OCI-LY7 (cell line): ENCODE results near the gene MON1A. TPM values are rescaled to one million over a fixed set of nuclear protein-coding genes. Genes with fewer than 3 reads are reported as not detected.

Experiments used
- BruUV-seq: library from RNA; stranded (reverse); fragments of 400-500 nt; replicated peaks from 2 replicates; lab custom pipeline; 2021; lab: Mats Ljungman, UMichigan
- CTCF ChIA-PET: fragments of 300-600 bp; sonication (Branson Sonifier 250); formaldehyde crosslinking; loops from one replicate; lab custom pipeline; 2022; ENCODE audit warnings: antibody characterized with exemption; ENCODE audit not compliant: unreplicated experiment; lab: Charles Lee
- POLR2A ChIA-PET: fragments of 300-600 bp; sonication (Branson Sonifier 250); formaldehyde crosslinking; loops from one replicate; lab custom pipeline; 2022; ENCODE audit warnings: antibody characterized with exemption; lab: Charles Lee
- DNase-seq: peaks from one replicate; pipeline ENCODE4 v3.0.0-alpha.2; 2015; ENCODE audit warnings: low spot score
- H2AFZ ChIP-seq: fragments of 200-600 bp; sonication (generic), shearing (Covaris generic); 2 replicates; pipeline ENCODE4 v1.6.1; 2014; ENCODE audit warnings: mild to moderate bottlenecking, antibody characterized with exemption, low read length, moderate library complexity
- H3K27ac ChIP-seq: fragments of 200-600 bp; sonication (generic); 2 replicates; pipeline ENCODE4 v1.5.1; 2014; ENCODE audit warnings: mixed run types, low read depth, mild to moderate bottlenecking, moderate library complexity, low read length, inconsistent platforms; ENCODE audit not compliant: poor library complexity, severe bottlenecking
- H3K36me3 ChIP-seq: fragments of 200-600 bp; sonication (generic); 2 replicates; pipeline ENCODE4 v1.6.1; 2014; ENCODE audit warnings: mild to moderate bottlenecking, antibody characterized with exemption, low read length, moderate library complexity, mixed read lengths; ENCODE audit not compliant: insufficient read depth
- H3K4me1 ChIP-seq: fragments of 200-600 bp; sonication (generic); 2 replicates; pipeline ENCODE4 v1.5.1; 2014; ENCODE audit warnings: mild to moderate bottlenecking, low read length; ENCODE audit not compliant: insufficient read depth, poor library complexity, severe bottlenecking
- H3K4me2 ChIP-seq: fragments of 200-600 bp; sonication (generic); 2 replicates; pipeline ENCODE4 v1.6.1; 2014; ENCODE audit warnings: mild to moderate bottlenecking, low read length
- H3K4me3 ChIP-seq: fragments of 200-600 bp; sonication (generic); 2 replicates; pipeline ENCODE4 v1.5.1; 2014; ENCODE audit warnings: mild to moderate bottlenecking, low read depth, low read length; ENCODE audit not compliant: poor library complexity, severe bottlenecking
- H3K79me2 ChIP-seq: fragments of 200-600 bp; sonication (generic); 2 replicates; pipeline ENCODE4 v1.6.1; 2016; ENCODE audit warnings: low read depth, mild to moderate bottlenecking, low read length, moderate library complexity, mixed read lengths; ENCODE audit not compliant: insufficient read depth
- H3K9me2 ChIP-seq: fragments of 200-600 bp; sonication (generic); 2 replicates; pipeline ENCODE4 v1.6.1; 2016; ENCODE audit warnings: mild to moderate bottlenecking, low read length, mixed read lengths; ENCODE audit not compliant: insufficient read depth
- H3K9me3 ChIP-seq: fragments of 200-600 bp; sonication (generic); 2 replicates; pipeline ENCODE4 v1.6.1; 2014; ENCODE audit warnings: mild to moderate bottlenecking, mixed run types, low read length, mixed read lengths
- H4K20me1 ChIP-seq: fragments of 200-600 bp; sonication (generic); 2 replicates; pipeline ENCODE4 v1.6.1; 2014; ENCODE audit warnings: mild to moderate bottlenecking, antibody characterized with exemption, low read length, moderate library complexity, mixed read lengths; ENCODE audit not compliant: insufficient read depth
- EZH2phosphoT487 ChIP-seq: fragments of 200-600 bp; sonication (generic); IDR thresholded peaks from 2 replicates; pipeline ENCODE4 v1.6.1; 2018; ENCODE audit warnings: low read depth, borderline replicate concordance, mild to moderate bottlenecking, mixed run types, antibody characterized with exemption, low read length, moderate library complexity, mixed read lengths
- intact Hi-C: fragments of 100-400 bp; cut with micrococcal nuclease; formaldehyde crosslinking; loops from one replicate; pipeline ENCODE4 v1.10.0; 2022; ENCODE audit not compliant: unreplicated experiment
- total RNA-seq, 2 experiments: library from RNA; depleted of rRNA in 1 of 2; stranded (reverse); fragments of >200 nt in 1 of 2; shearing (Covaris generic) in 1 of 2; gene quantifications; 2 replicates each; pipeline ENCODE4 v1.2.3, GENCODE V29; 2014 to 2022
- TF ChIP-seq, protein P1 (sequence below): fragments of 200-600 bp; sonication (generic); conservative IDR thresholded peaks from 2 replicates; pipeline ENCODE4 v1.5.1; 2014; ENCODE audit warnings: mild to moderate bottlenecking, antibody characterized with exemption, low read length, moderate library complexity, mixed read lengths

MON1A gene
- total RNA-seq, 2 experiments from 2014 or later, result 7.3 to 10.4 TPM

DNA sequence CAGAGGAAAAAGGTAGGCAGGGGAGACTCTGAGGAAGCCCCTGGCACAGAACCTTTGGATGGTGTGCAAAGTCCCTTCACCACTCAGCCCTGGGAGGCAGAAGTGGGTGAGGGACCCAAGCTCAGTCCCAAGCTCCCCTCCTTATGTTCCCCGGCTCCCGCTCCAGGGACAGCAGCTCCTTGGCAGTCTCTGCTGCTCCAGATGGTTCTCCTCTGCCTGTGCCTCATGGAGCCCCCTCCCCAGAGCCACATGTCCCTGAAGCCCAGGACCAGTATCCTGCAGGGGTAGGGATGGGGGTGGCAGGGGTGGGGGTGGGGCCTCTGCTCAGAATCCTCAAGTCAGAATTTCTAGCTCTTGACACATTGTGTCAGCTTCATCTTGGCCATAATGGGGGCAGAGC is 51.9 kb downstream of the MON1A start:
- Histone ChIP-seq H3K27ac (no peak overlapping the region), H3K79me2 (no peaks in the 10 kb centered on the region), H4K20me1 (no peaks in the 10 kb centered on the region), H3K36me3 (no peaks in the 10 kb centered on the region), H3K4me2 (no peak overlapping the region), H3K4me1 (peaks cover 11% of the 10 kb centered on the region), H3K9me3 (no peaks in the 10 kb centered on the region), H3K4me3 (no peak overlapping the region), H2AFZ (no peak overlapping the region), H3K9me2 (no peaks in the 10 kb centered on the region)
- TF ChIP-seq, protein P1, sequence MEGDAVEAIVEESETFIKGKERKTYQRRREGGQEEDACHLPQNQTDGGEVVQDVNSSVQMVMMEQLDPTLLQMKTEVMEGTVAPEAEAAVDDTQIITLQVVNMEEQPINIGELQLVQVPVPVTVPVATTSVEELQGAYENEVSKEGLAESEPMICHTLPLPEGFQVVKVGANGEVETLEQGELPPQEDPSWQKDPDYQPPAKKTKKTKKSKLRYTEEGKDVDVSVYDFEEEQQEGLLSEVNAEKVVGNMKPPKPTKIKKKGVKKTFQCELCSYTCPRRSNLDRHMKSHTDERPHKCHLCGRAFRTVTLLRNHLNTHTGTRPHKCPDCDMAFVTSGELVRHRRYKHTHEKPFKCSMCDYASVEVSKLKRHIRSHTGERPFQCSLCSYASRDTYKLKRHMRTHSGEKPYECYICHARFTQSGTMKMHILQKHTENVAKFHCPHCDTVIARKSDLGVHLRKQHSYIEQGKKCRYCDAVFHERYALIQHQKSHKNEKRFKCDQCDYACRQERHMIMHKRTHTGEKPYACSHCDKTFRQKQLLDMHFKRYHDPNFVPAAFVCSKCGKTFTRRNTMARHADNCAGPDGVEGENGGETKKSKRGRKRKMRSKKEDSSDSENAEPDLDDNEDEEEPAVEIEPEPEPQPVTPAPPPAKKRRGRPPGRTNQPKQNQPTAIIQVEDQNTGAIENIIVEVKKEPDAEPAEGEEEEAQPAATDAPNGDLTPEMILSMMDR, result no peak
- TF ChIP-seq EZH2phosphoT487, result no peak
- no peak for DNase-seq
- POLR2A ChIA-PET, result interaction anchor here (0.8 kb wide), 1 partner anchor 29 kb away, joined by 4 read pairs; no protein-coding TSS in a partner anchor
- BruUV-seq, result no TSS peak
- CTCF ChIA-PET, result no interaction called here
- intact Hi-C loops, result no loop called here

DNA sequence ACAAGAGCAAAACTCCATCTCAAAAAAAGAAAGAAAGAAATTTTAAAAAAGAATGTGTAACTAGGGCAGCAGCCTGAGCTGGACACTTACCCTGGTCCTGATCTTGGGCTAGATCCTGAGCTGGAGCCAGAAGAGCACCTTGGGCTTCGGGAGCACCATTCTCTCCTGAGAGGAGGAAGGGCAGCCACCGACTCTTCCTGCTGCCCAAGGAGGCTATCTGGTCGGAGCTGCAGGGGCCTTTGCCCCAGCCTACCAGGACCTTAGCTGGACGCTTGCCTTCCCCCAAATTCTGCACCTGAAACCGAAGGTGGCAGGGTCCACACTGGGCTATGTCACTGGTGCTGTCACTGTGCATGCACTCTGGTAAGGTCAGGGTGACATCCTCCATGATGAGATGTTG is 53.0 kb downstream of the MON1A start:
- CTCF ChIA-PET, result no interaction called here
- peaks cover 9% of the 10 kb centered on the region for H3K4me1 ChIP-seq
- intact Hi-C loops, result no loop called here
- no peak overlapping the region for H3K27ac ChIP-seq
- no peaks in the 10 kb centered on the region for H3K79me2 ChIP-seq
- H3K4me3 ChIP-seq, result no peak overlapping the region
- TF ChIP-seq, protein P1, result no peak
- TF ChIP-seq EZH2phosphoT487, result no peak
- BruUV-seq, result no TSS peak
- H3K9me3 ChIP-seq, result no peaks in the 10 kb centered on the region
- DNase-seq, result no peak
- POLR2A ChIA-PET, result no interaction called here
- H3K36me3 ChIP-seq, result no peaks in the 10 kb centered on the region
- H3K9me2 ChIP-seq, result no peaks in the 10 kb centered on the region
- no peak overlapping the region for H3K4me2 ChIP-seq
- no peak overlapping the region for H2AFZ ChIP-seq
- H4K20me1 ChIP-seq, result no peaks in the 10 kb centered on the region

DNA sequence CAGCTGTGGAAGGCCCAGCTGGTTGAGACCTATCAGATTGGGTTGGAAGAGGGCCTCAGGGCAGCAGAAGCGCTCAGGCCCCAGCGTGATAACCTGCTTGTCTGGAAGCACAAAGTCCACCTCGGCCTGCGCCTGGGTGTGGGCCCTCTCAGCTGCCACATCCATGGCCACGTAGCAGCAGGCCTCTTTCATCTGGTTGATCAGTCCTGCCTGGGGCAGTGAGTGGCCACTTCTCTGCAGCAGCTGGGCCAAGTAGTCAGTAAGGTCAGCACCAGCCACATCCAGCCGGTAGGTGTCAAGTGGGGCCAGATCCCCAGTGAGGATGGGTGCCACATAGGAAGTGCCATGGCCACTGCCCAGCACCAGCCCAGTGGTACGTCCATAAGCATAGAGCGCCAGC is 56.0 kb downstream of the MON1A start:
- no peak for DNase-seq
- Histone ChIP-seq H3K4me1 (peaks cover 13% of the 10 kb centered on the region), H2AFZ (no peak overlapping the region), H3K36me3 (no peaks in the 10 kb centered on the region), H4K20me1 (no peaks in the 10 kb centered on the region), H3K4me2 (no peak overlapping the region), H3K27ac (no peak overlapping the region), H3K9me3 (no peaks in the 10 kb centered on the region), H3K9me2 (no peaks in the 10 kb centered on the region), H3K4me3 (no peak overlapping the region), H3K79me2 (no peaks in the 10 kb centered on the region)
- BruUV-seq, result no TSS peak
- ChIA-PET CTCF (no interaction called here), POLR2A (interaction anchor here (0.5 kb wide), 1 partner anchor 72 kb away, joined by 4 read pairs; no protein-coding TSS in a partner anchor)
- intact Hi-C loops, result no loop called here
- TF ChIP-seq, protein P1, result no peak
- no peak for TF ChIP-seq EZH2phosphoT487
